Sigmoid colon (tissue), 4 donors: ENCODE results near the gene FBXW11.

ENCODE experiments used
- CTCF ChIP-seq, 4 experiments: fragments of 450-650 bp in 3 of 4; fragments of 200-600 bp in 1 of 4; IDR thresholded peaks; one replicate each; pipeline ENCODE4 v1.5.1; 2016 to 2019; ENCODE audit warnings: antibody characterized with exemption in 4 of 4, mild to moderate bottlenecking in 3 of 4, moderate library complexity in 2 of 4
- POLR2A ChIP-seq, 2 donors: fragments of 450-650 bp; IDR thresholded peaks; one replicate each; pipeline ENCODE4 v1.6.1; 2016; ENCODE audit warnings: antibody characterized with exemption in 2 of 2, mild to moderate bottlenecking in 2 of 2, moderate library complexity in 2 of 2
- POLR2AphosphoS5 ChIP-seq, 4 donors: sonication (generic); formaldehyde crosslinking; IDR thresholded peaks; one replicate each; pipeline ENCODE4 v1.6.1; 2017; ENCODE audit warnings: antibody characterized with exemption in 4 of 4

- no peak for TF ChIP-seq CTCF (IDR thresholded peaks at IDR 0.05)
- TF ChIP-seq POLR2A (IDR thresholded peaks at IDR 0.05), result no peak
- no peak for TF ChIP-seq POLR2AphosphoS5 (IDR thresholded peaks at IDR 0.05)
Observed at GRCh38 chr5:171992305-171992704, 14.1 kb downstream of the FBXW11 start.
